Measurements from ENCODE around the gene MUL1.

MUL1 gene

DNA sequence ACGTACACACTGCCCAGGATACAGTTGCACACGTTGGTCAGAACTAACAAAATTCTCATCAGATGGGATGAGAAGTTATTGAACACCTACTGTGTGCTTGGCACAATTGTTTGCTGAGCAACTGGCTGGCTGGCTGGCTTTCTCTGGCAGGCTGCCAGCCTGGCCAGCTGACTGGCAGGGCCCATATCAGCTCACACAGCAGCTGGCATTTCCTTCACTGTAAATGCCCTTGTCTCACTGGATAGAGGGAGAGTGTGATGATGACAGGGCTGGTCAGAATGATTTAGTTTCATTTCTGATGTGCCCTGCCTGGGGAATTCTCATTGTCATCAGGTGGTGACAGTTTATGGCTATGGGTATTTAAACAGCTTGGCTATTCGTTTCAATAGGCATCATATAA lies 37.8 kb downstream of the MUL1 start:
- no peak for DNase-seq (ENCODE audit: low read depth in 3 of 3)

DNA sequence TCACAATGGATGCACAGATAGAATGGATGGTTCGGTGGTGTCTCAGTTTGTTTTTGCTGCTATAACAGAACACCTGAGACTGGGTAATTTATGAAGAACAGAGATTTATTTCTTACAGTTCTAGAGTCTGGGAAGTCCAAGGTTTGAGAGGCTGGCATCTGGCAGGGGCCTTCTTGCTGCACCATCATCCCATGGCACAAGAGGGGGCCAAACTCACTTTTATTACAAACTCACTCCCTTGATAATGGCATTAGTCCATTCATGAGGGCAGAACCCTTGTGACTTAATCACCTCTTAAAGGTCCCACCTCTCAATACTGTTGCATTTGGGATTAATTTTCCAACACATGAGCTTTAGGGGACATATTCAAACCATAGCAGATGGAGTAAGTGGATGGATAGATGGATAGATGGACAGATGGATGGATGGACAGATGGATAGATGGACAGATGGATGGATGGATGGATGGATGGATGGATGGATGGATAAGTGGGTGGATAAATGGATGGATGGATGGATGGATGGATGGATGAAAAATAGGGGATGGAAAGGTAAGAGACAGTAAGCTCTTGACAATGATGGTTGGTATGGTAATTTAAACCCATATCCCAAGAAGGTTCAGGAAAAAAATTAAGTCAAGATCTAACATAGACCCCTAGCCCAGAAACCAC lies 38.4 kb downstream of the MUL1 start:
- DNase-seq (ENCODE audit: low read depth in 3 of 3): no peak

DNA sequence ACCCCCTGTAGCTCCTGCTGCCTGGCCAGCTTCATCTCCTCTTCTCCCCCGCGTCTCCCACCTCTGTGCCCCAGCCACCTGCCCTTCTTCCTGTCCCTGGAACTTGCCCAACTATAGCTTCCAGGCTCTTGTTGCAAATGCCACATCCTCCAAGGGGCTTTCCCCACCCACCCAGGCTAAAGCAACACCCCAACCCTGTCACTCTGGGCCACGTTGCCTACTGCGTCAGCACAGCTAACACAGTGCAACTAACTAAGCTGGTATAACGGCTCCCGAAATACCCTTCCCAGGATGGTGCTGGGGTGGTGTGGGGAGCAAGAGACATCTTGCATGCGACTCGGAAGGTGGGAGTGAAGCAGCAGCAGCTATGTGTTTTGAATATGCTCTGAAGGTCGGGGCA lies 41.7 kb downstream of the MUL1 start:
- no peak for DNase-seq (ENCODE audit: low read depth in 3 of 3)

DNA sequence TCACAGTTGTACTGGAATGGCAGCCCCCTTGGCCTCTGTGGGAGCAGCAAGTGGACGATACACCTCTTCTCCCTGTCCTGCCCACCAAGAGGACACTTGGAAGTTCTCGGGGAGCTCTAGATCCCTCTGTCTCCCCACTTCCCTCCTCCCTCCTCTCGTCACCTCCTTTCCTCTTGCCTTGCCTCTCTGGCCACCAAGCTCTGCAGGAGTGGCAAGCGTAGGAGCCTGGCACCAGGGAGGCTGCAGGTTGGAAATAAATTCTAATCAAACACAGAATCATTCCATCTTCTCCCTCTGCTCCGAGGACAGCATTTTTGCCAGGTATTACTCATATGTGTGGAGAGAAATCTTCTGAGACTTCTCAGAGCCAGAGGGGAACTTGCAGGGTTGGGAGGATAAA lies 42.8 kb downstream of the MUL1 start:
- no peak for DNase-seq (ENCODE audit: low read depth in 3 of 3)

DNA sequence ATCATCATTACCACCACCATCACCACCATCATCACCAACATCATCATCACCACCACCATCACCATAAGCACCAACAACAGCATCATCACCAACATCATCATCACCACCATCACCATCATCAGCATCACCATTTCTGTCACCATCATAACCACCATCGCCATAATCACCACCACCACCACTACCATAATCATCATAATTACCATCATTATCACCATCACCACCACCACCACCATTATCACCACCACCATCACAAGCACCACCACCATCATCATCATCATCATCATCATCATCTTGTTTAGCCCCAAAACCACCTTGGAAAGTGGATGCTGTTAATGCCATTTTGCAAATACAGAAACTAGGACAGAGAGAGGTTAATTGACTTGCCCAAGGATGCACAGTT lies 44.4 kb downstream of the MUL1 start:
- no peak for DNase-seq (ENCODE audit: low read depth in 3 of 3)

DNA sequence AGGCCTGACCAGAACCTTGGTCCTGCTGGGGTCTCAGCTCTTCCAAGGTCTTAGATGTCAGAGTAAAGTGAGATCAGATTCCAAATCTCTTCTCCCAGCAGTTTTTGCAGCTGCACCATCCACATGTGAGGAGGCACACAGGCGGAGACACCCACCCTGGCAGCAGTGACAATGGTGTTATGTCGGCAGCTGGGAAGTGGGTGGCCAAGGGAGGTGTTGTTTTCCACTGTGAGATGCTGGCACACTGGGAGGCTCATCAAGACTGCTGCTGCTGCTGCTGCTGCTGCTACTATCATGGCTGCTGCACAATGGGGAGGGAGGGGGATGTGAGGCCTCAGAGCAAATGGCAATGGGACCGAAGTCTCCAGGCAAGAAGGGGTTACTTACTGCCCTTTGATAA lies 45.6 kb downstream of the MUL1 start:
- no peak for DNase-seq (ENCODE audit: low read depth in 3 of 3)

DNA sequence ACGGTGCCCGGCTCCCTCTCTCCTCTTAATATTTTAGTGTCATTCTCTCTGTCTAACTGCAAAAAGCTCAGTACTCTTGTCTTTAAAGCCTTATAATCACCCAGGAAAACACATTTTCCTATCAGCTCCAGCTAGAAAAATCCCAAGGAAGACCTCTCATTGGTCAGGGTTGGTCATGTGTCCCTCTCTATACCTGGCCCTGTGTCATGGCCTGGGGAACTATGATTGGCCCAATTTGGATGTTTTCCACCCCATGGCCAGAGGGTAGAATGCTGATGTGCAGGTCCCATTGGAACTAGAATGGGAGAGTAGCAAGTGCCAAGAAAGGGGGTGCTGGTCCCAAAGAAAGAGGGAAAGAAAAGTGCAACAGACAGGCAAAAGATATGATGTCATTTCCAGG lies 49.2 kb downstream of the MUL1 start:
- DNase-seq (ENCODE audit: low read depth in 3 of 3): no peak

DNA sequence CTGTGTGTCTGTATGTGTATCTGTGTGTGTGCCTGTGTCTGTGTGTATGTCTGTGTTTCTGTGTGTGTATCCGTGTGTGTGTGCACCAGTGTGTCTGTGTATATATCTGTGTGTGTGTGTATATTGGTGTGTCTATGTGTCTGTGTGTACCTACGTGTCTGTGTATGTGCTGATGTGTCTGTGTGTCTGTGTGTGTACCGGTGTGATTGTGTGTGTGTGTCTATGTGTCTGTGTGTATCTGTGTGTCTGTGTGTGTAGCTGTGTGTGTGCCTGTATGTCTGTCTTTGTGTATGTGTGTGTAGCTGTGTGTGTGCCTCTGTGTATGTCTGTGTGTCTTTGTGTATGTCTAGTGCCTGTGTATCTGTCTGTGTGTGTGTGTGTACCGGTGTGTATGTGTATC lies 53.9 kb downstream of the MUL1 start:
- DNase-seq (ENCODE audit: low read depth in 3 of 3): no peak

DNA sequence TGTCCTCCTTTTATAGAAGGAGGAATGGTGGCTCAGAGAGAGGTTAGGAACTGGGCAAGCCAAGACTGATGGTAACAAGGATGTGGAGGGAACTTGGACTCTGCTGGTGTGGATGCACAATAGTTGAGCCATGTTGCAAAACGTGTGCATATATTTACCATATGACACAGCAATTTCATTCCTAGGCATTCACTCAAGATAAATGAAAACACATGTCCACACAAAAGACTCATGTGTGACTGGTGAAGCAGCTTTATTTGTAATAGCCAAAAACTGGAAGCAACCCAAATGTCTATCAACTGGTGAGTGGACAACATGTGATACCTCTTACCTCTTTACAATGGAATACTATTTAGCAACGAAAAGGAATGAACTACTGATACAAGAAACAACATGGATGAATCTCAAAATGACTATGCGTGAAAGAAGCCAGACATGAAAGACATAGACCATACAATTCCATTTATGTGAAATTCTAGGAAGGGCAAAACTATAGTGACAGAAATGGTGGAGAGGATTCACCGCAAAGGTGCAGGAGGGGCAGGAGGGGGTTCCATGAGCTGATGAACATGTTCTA lies 58.1 kb downstream of the MUL1 start:
- DNase-seq (ENCODE audit: low read depth in 3 of 3): no peak

Measured in stimulated activated CD4-positive, alpha-beta T cell treated with anti-CD3 and anti-CD28 coated beads, TNF-alpha, amount 100 ng/mL, for 24 hours (primary cell).